HG03095 (cell line): Measurements from ENCODE around the gene LSM7.

Experiments used
- ATAC-seq: cut with Tn5 transposase; IDR thresholded peaks from one replicate; pipeline ENCODE4 v1.9.1; 2021; ENCODE audit warnings: moderate library complexity; ENCODE audit not compliant: unreplicated experiment

LSM7 gene

DNA sequence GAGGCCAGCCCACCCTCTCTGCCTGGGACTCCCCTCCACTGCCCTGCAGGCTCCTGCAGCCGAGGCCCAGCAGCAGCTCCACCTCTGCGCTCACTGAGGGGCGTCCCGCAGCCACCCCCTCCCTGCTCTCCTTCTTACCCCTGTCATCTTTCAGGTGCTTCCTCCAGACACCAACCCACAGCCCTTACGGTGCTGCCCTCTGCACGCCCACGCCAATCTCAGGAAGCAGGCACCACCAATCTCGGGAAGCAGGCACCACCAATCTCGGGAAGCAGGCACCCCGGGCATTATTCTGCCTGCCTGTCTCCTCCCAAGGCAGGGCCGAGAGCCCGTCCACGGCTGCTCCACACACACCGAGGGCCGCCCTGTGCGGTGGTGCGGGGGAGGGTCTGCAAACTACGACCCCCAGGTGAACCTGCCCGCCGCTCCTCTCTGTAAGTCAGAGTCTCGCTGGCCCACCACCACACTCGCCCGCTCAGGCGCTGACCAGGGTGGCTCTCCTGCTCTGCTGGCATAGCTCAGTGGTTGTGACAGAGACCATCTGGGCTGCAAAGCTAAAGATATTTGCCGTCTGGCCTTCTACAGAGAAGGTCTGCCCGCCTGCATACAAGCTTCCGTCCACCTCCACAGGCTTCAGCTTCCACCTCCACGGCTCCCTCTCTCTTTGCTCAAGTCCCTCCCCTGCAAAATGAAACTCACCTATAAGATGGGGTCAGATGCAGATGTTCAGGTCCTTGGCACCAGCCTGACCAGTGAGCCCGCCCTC lies 2.9 kb downstream of the LSM7 start:
- no peak for ATAC-seq

DNA sequence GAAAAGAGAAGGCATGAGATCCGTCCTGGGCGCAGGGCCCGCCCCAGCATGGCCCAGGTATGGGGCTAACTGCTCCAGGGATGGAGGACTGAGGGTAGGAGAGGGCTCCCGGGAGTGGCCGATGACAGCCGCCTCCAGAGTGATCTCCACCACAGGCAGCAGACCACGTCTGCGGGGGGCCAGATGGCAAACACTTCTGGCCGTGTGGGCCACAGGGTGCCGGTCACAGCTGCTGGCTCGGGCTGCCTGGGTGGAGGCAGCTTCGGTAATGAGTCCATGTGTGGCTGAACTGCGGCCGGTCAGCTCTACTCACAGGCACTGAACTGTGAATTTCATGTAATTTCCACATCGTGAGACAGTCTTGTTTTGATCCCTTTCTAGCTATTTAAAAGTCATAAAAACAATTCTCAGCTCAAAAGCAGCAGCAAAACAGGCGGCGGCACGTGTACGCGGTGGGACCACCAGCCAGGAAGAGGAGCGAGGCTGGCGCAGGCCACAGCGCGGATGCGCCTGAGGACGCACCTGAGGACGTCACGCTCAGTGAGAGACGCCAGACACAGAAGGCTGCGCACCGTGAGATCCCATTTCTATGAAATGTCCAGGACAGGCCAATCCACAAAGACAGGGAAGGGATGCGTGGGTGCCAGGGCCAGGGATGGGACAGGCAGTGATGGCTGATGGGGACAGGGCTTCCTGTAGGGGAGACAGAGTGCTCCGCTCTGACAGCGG lies 4.0 kb downstream of the LSM7 start:
- no peak for ATAC-seq

DNA sequence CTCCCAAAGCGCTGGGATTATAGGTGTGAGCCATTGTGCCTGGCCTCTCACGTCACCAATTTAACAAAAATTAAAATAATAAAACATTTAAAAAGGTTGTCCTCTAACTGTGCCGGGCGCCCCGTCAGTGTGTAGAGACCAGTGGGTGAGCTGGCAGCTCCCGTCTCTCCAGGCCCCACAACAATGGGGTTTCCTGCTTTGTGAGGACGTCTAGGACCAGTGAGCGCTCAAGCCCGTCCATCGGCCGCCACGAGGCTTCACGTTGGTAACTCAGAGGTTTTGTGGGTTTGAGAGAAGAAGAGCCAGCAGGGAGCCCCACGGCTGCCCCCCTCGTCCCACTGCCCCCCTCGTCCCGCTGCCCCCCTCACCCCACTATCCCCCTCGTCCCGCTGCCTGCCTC lies 4.7 kb downstream of the LSM7 start:
- no peak for ATAC-seq

DNA sequence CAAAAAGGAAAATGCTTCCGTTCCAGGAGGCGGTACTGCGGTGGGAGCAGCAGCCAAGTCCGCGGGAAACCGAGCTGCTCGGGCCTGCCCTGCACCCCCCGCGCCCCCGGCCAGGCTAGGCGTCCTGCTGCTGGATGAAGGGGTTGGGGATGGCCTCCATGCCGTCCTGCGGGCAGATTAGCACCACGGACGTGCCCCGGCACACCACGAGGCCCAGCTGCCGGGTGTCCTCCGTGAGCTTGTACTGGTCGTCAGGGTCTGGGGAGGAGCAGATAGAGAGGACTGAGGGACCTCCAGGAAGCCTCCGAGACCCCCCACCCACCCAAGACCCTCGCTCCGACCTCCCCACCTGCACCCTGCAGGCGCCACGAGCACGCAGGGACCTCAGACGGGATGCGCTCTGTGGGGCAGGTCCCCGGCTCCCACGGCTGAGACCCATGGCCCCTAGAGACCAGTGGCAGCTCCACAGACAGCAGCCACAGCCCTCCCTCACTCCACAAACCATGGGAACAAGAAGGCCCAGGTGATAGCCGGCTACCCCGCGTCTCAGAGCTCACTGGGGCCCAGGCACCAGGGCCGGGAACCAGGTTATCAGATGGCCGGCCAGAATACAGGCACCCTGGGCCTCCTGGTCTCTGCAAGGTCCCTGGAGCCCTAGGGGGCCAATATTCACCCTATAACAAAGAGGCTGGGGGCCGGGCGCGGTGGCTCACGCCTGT lies 6.7 kb downstream of the LSM7 start:
- no peak for ATAC-seq

DNA sequence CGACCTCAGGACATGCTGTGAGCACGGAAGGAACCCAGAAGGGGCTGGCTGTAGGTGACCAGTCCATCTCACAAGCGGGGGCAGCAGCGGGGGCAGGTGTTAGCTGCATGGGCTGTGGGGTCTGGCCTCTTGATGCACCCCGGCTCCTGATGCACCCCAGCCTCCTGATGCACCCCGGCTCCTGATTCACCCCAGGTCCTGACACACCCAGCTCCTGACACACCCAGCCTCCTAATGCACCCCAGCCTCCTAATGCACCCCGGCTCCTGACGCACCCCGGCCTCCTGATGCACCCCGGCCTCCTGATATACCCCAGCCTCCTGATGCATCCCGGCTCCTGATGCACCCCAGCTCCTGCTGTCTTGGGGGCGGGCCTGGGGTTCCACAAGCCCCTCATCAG lies 7.4 kb downstream of the LSM7 start:
- ATAC-seq: no peak

DNA sequence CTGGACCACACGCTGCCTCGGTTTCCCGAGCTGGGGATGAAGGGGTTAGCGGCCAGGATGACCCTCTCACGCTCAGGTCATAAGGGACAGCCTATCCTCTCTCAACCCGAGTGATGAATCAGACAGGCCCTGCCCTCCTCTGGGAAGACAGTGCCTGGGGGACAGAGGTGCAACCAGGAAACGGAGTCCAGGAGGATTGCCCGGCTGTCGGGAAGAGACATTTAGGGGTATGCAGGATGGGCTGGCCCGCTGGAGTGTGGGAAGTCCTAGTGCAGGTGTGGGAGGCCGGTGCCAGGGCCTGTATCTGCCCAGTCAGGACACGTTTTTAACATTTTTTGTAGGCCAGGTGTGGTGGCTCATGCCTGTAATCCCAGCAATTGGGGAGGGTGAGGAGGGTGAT lies 8.3 kb downstream of the LSM7 start:
- no peak for ATAC-seq

DNA sequence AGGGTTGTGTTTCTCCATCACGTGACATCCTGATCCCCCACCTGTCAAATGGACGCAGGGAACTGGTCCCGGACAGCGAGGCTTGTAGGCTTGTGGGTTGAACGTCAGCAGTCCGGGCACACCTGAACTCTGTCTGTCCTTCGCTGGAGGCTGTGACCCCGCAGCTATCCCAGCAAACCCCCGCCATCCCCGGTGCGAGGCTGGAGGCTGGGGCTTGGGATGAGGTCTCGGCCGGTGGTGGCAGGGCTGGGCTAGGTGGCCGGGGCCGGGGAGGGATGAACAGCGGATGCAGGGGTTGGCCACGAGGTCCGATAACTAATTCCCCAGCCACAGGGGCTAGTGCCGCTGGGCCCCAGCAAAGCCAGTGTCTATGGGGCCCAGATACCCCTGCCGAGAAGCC lies 8.8 kb downstream of the LSM7 start:
- no peak for ATAC-seq

DNA sequence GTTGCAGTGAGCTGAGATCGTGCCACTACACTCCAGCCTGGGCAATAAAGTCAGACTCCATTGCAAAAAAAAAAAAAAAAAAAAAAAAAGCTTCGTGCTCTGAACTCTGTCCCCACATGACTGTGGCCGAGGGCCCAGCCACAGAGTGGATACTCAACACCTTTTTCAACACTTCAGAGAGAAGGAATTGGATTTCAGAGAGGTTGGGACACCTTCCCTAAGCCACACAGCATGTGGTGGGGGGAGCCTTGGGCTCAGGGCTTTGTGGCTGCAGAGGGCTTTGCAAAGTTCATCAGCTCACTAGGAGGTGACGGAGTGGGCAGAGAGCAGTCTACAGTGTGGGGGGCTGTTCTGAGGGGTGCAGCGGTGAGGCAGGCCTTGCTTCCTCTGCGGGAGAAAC lies 9.5 kb downstream of the LSM7 start:
- no peak for ATAC-seq

DNA sequence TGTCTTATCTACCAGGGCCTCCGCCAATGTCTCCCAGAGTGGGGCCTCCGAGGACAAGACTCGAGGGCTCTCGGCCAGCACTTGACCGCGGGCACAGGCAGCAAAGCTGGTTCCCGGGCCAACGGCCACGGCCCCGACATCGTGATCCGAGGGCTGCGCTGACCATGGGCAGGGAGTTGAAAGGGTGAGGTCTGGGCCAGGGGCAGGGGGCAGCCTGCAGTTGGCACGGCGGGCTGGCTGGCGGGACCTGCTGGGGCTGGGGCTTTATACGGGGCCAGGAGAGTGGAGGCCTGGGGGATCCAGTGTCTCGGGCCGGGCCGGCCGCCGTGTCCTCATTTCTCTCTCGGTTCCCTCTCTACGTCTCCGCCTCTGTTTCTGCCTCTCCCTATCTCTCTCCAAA lies 10.6 kb downstream of the LSM7 start:
- ATAC-seq: no peak

DNA sequence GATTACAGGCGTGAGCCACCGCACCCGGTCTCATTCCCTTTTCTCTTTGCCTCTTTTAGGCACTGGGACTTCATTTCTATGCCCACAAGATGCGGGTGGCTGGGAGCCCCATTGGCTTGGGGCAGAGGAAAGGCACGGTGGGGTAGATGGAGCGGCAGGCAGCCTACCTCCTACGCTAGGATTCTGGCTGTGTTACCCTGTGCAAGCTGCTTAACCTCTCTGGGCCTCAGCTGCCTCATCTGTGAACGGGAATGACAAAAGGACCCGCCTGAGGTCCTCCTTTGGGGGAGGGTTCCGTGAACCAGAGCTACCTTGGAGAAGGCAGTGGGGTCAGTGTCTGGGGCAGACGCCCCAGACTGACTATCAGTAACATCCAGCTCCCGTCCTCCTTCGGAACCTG lies 11.1 kb downstream of the LSM7 start:
- no peak for ATAC-seq

DNA sequence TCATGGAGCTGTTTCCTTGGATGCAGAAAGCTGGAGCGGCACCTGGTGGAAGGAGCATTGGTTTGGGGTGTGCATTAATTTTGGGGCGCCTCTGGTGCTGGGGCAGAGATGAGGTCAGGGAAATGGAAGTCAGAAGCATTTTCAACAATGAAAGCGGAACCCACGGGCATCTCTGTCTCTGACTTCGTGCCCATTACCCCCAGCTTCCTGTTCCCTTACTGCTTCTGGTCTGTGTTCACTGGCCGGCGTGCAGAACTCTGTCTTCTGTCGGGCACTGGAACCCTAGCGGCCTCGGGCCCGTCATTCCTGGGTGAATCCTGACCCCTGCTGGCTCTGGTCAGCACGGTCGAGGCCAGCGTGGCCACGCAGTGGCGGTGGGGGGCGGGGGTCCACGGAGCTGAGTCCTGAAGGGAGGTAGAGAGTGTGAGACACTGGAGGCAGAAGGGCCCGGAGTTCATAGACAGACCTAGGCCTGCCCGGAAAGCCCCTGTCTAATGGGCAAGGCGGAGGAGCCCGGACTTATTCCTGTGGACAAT lies 12.5 kb downstream of the LSM7 start:
- no peak for ATAC-seq

DNA sequence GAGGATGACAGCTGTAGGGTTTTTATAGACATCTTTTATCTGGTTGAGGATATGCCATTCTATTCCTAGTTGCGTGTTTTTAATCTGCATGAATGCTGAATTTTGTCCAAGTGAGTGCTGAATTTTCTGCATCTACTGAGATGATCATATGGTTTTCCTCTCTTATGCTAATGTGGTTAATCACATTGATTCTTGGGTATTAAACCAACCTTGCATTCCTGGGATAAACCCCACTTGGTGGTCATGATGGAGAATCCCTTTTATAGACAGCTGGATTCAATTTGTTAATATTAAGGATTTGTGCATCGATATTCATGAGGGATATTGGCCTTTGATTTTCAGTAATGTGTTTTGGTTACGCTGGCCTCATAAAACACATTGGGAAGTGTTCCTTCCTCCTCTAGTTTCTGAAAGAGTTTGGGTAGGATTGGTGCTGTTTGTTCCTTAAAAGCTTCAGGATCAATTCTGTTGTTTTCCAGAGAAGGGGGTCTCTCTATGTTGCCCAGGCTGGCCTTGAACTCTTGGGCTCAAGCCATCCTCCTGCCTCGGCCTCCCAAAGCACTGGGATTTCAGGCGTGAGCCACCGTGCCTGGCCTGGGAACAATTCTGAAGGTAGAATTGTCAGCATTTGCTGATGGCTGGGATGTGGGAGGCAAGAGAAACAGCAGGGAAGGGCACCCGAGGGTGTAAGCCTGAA lies 13.1 kb downstream of the LSM7 start:
- no peak for ATAC-seq

DNA sequence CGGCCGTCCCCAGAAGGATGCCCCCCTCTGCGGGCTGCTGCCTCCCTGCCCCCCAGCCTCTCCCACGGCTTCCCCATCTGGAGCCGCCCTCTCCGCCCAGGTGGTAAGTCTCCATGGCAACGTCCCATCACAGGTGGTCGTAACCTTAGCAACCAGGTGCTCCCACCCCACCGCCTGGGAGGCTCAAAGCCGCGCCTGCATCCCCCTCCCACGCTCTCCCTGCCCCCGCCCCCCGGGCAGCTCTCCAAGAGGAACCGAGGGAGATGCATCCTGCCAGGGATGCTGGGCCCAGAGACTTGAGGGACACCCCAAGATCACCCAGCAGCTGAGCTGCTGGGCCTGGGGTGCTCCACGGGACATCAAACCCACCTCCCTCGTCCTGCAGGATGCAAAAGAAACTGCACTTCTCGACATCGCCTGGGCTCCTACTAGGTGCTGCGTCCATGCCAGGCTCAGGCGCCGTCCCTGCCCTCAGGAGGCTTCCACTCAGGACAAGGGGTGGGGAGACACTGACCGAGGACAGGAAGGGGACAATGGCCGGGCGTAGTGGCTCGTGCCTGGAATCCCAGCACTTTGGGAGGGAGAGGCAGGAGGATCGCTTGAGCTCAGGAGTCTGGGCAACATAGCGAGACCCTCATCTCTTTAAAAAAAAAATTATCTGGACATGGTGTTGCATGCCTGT lies 15.4 kb downstream of the LSM7 start:
- ATAC-seq: no peak

DNA sequence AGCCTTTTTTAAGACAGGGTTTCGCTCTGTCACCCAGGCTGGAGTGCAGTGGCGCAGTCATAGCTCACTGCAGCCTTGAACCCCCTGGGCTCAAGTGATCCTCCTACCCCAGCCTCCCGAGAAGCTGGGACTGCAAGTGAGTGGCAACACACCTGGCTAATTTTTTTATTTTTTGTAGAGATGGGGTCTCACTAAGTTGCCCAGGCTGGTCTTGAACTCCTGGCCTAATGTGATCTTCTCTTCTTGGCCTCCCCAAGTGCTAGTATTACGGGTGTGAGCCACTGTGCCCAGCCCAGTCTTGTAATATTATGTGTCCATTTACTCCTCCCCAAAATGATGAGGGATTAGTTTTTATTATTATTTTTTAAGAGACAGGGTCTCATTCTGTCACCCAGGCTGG lies 17.3 kb downstream of the LSM7 start:
- no peak for ATAC-seq

DNA sequence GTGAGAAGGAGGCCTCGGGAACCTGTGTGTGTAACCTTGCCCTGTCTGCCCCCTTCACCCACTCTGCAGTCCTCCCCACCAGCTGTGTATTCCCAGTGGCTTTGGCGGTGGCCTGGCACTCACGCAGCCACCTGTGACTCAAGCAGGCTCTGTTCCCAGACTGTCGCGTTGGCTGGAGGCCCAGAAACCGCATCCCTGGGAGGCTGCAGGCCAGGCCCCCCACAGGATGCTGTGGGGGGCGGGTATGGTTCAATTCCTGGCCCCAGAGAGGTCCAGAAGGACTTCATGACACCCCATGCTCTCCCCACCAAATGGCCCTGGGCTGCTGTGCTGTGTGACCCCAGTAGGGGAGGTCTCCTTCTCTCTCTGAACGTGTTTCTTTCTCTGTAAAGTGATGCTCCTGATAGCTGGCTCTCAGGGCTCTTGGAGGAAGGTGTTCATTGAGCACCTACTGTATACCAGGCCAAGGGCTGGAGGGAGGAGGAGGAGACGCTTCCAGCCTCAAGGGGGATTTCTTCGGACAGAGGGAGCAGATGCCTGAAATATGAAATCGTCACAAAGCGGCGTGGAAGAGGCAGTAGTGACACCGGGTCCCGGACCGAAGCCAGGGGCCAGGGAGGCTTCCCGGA lies 18.5 kb downstream of the LSM7 start:
- ATAC-seq: no peak

DNA sequence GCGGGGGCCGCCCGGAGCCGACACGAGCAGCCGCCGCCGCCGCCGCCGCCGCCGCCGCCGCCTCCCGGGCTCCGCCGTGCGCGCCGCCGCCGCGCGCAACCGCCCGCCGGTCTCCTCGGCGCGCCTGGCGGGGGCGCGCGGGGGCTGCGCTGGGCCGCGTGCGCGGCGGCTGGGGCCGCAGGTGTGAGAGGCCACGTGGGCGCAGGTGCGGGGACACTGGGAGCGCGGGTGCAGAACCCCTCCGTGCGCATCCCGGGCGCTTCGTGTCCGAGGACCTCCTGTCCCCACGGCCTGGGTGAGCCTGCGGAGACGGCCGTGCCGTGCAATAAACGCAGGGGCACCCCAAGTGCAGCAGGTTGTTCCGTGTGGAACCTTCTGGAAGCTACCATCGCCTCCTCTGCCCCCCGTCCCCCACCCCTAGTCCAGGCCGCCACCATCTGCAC lies 20.3 kb downstream of the LSM7 start, which contains the start of gene LINGO3:
Gene LINGO3 (minus strand): TSS at position 41 of the 443 bp plus-strand sequence. CDS start 16,378 bp downstream, outside the sequence.
- no peak for ATAC-seq

DNA sequence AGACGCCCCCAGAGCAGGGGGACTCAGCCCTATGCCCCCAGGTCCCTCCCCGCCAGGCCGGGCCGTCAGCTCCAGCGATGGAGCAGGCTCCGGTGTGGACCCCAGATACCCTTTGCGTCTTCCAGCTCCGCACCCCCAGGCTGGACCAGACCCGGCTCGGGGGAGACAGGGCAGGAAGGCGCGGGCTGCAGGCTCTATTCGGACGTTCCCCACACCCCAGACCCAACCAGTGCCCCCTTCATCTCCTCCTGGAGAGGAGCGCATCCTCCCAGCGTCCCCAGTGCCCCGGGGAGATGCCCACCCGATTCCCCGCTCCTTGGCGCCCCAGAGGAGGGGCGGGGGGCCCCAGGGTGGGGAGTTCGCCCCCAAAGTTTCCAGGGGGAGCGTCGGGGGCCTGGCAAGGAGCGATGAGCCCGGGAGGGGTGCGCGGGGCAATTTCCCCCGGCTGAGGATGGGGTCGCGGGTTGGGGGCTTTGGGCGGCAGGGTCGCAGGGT lies 20.8 kb downstream of the LSM7 start:
- no peak for ATAC-seq

DNA sequence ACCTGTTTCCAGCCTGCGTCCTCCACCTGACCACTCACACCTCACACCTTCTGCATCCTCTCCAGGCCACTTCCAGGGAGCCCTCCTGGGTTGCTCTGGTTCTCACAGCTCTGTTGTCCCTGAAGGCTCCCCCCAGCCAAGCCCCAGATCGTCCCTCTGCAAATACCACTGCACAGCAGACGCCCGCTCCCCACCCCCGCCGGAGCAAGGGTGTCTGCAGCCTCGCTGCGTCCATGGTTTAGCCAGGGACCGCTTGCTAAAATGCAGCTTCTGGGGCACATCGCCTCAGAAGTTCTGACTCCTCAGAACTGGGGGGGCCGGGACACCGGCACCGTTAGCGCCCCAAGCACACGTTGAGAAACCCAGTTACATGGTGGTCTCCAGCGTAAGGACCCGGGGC lies 21.4 kb downstream of the LSM7 start:
- no peak for ATAC-seq

DNA sequence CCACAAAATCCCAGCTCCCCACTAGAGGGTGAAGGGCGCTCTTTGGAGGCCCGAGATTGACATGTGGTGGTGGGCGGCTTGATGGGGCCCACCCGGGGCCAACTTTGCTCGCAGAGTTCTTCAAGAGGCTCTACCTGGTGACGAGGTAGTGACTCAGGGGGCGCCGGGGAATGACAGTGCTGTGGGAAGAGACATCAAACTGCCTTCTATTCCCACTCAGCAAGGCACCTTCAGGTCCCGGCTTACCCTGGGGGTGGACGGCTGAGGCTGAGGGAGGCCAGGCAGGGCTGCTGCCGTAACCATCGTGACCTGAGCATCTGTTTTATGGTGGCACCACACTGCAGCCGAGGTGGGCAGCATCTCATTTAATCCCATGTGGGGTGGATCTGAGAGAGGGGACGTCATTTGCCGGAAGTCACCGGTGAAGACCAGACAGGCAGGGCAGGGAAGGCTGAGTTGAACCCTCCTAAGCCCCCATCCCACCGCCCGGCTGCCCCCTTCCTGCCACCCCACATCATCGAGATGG lies 22.0 kb downstream of the LSM7 start:
- ATAC-seq: no peak
